B cell (primary cell): ENCODE results near the gene MYH13.

ENCODE experiments used
- EZH2 ChIP-seq: IDR thresholded peaks from 2 replicates; pipeline ENCODE4 v1.6.1; 2012; ENCODE audit warnings: borderline replicate concordance, low read depth, mild to moderate bottlenecking, moderate library complexity, low read length; ENCODE audit not compliant: insufficient read depth, poor library complexity, severe bottlenecking
- TF ChIP-seq, protein P1 (sequence below): fragments of 200-600 bp; IDR thresholded peaks from one replicate; pipeline ENCODE4 v1.8.0; 2022; ENCODE audit warnings: antibody characterized with exemption, mild to moderate bottlenecking

DNA sequence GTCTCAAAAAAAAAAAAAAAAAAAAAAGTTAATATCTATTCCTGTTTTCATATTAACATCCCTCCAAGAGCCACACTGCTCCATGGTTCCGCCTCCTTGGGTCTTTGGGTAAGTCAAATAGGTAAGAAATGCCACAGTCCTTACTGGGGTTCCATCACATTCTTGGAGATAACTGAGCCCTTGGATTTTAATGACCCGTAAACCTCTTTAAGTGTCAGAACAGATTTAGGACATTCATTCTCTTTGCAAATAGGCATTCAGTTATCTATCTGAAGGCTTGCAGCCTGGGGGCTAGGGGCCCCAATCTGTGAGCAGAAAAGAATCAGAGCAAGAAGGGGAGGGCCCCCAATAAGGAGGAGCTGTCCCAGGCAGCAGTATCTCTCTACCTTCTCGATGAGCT is 28.0 kb downstream of the MYH13 start:
- TF ChIP-seq, protein P1, sequence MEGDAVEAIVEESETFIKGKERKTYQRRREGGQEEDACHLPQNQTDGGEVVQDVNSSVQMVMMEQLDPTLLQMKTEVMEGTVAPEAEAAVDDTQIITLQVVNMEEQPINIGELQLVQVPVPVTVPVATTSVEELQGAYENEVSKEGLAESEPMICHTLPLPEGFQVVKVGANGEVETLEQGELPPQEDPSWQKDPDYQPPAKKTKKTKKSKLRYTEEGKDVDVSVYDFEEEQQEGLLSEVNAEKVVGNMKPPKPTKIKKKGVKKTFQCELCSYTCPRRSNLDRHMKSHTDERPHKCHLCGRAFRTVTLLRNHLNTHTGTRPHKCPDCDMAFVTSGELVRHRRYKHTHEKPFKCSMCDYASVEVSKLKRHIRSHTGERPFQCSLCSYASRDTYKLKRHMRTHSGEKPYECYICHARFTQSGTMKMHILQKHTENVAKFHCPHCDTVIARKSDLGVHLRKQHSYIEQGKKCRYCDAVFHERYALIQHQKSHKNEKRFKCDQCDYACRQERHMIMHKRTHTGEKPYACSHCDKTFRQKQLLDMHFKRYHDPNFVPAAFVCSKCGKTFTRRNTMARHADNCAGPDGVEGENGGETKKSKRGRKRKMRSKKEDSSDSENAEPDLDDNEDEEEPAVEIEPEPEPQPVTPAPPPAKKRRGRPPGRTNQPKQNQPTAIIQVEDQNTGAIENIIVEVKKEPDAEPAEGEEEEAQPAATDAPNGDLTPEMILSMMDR, result no peak
- no peak for TF ChIP-seq EZH2
